CD4-positive, alpha-beta T cell treated with Interleukin-4 for 4 hours (primary cell): Measurements from ENCODE around the gene HERC4.

Source experiments
- DNase-seq: peaks from one replicate; pipeline ENCODE4 v3.0.0-alpha.2; 2020

The HERC4 gene

GRCh38 chr10:68074775-68075549, at the start of gene HERC4:
HERC4 (minus strand) TSS chr10:68075283; CDS start chr10:68073108, 2,175 bp downstream.
- DNase-seq = peak; percentile 89

- no peak for DNase-seq
Observed at GRCh38 chr10:68124718-68125117, 49.6 kb upstream of the HERC4 start.

GRCh38 chr10:68121852-68122251, 46.8 kb upstream of the HERC4 start:
- no peak for DNase-seq

GRCh38 chr10:68121020-68121743, 46.1 kb upstream of the HERC4 start:
- no peak for DNase-seq

- DNase-seq = no peak
Observed at GRCh38 chr10:68118657-68119056, 43.6 kb upstream of the HERC4 start.

- no peak for DNase-seq
Observed at GRCh38 chr10:68112837-68113236, 37.8 kb upstream of the HERC4 start.

- no peak for DNase-seq
Observed at GRCh38 chr10:68111584-68111983, 36.5 kb upstream of the HERC4 start.

GRCh38 chr10:68110027-68110426, 34.9 kb upstream of the HERC4 start:
- no peak for DNase-seq

GRCh38 chr10:68109331-68109730, 34.2 kb upstream of the HERC4 start, which contains the start of gene MYPN:
MYPN (plus strand) TSS chr10:68109488; CDS start chr10:68121439, 11,951 bp downstream.
- DNase-seq = no peak

GRCh38 chr10:68108653-68109052, 33.6 kb upstream of the HERC4 start:
- DNase-seq = no peak

- no peak for DNase-seq
Observed at GRCh38 chr10:68108051-68108450, 33.0 kb upstream of the HERC4 start.

- no peak for DNase-seq
Observed at GRCh38 chr10:68107651-68108050, 32.6 kb upstream of the HERC4 start.

GRCh38 chr10:68106656-68107055, 31.6 kb upstream of the HERC4 start:
- no peak for DNase-seq

- DNase-seq = no peak
Observed at GRCh38 chr10:68105820-68106219, 30.7 kb upstream of the HERC4 start.

- DNase-seq = no peak
Observed at GRCh38 chr10:68103901-68104300, 28.8 kb upstream of the HERC4 start.

- DNase-seq = no peak
Observed at GRCh38 chr10:68103261-68103878, 28.3 kb upstream of the HERC4 start.

GRCh38 chr10:68101066-68101465, 26.0 kb upstream of the HERC4 start:
- DNase-seq = no peak

GRCh38 chr10:68099736-68100135, 24.7 kb upstream of the HERC4 start:
- no peak for DNase-seq

GRCh38 chr10:68096913-68097516, 21.9 kb upstream of the HERC4 start:
- no peak for DNase-seq

- no peak for DNase-seq
Observed at GRCh38 chr10:68095153-68095552, 20.1 kb upstream of the HERC4 start.

GRCh38 chr10:68092512-68092911, 17.4 kb upstream of the HERC4 start:
- DNase-seq = no peak

GRCh38 chr10:68090586-68090985, 15.5 kb upstream of the HERC4 start:
- DNase-seq = no peak

- DNase-seq = no peak
Observed at GRCh38 chr10:68088740-68089139, 13.7 kb upstream of the HERC4 start.
